GM19025 (cell line): ENCODE results near the gene CEACAM1.
"Not testable (repeated sequence)": the region's sequence is repeated elsewhere in the genome, so short reads cannot be mapped to it uniquely, and the experiment has no call there.

Source experiments
- ATAC-seq: cut with Tn5 transposase; IDR thresholded peaks from one replicate; pipeline ENCODE4 v1.9.1; 2021; ENCODE audit warnings: mild to moderate bottlenecking, low read depth, moderate library complexity; ENCODE audit not compliant: unreplicated experiment

Gene CEACAM1

DNA sequence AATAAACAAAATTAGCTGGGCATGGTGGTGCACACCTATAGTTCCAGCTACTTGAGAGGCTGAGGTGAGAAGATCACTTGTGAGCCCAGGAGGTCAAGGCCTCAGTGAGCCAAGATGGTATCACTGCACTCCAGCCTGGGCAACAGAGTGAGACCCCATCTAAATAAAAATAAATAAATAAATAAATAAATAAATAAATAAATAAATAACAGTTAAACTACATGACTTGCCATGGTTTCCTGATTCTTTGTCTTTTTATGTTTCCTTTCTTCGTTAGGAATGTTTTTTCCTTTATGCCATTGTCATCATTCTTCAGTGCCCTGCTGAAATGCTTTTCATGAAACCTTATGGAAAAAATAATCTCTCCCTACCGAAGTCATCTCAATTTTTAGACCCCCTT, 50.3 kb downstream of the CEACAM1 start:
- no peak for ATAC-seq

DNA sequence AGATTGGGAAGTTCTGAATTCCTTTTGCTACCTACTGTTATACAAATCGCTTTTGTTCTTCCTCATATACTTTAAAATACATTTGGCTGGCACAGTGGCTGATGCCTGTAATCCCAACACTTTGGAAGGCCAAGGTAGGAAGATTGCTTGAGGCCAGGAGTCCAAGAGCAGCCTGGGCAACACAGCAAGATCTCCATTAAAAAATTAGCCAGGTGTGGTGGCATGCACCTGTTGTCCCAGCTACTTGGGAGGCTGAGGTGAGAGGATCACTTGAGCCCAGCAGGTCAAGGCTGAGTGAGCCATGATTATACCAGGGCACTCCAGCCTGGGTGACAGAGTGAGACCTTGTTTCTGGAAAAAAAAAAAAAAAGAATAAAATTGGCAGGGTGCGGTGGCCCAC, 51.2 kb downstream of the CEACAM1 start:
- no peak for ATAC-seq

DNA sequence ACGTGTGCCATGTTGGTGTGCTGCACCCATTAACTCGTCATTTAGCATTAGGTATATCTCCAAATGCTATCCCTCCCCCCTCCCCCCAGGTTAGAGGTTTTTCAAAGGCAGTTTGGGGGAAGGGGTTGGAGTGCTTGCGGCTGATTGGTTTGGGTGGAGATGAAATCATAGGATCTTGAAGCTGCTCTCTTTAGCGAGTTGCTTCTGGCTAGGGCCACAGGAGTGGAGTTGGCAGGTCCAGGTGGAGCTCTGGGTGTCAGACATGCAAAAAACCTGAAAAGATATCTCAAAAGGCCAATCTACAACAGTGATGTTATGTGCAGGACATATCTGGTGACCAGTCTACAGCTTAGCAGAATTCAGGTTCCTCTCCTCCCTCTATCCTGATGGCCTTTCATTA, 52.9 kb downstream of the CEACAM1 start:
- ATAC-seq: no peak

DNA sequence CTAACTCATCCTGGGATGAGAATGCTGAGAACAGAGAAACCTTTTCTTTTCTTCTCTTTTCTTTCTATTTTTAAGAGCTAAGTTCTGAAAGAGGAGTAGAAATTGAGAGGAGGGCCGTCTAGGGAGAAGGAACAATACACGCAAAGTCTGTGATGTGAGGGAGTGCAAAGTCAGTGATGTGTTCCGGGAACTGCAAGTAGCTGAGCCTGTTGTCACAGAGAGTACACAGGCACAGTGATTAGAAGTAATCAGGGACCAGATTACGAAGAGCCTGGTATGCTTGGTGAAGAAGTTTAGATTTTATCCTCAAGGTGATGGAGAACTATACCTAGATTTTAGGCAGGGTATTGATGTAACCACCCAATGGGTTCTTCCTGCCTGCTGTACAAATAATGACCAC, 53.5 kb downstream of the CEACAM1 start:
- no peak for ATAC-seq

DNA sequence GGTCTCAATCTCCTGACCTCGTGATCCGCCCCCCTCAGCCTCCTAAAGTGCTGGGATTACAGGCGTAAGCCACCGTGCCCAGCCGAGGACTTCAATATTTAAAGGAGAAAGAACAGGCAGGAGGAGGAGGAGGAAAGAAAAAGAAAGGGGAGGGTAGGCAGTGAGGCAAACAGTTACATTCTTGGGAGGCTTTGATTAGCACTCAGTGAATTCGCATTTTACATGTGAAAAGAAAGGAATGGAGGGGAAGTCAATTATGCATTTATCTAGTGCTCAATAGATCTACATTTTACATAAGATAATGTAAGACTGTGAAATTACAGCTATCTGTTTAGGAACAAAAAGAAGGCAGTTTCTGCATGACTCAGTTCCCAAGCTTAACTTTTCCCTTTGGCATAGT, 54.6 kb downstream of the CEACAM1 start:
- ATAC-seq: no peak

DNA sequence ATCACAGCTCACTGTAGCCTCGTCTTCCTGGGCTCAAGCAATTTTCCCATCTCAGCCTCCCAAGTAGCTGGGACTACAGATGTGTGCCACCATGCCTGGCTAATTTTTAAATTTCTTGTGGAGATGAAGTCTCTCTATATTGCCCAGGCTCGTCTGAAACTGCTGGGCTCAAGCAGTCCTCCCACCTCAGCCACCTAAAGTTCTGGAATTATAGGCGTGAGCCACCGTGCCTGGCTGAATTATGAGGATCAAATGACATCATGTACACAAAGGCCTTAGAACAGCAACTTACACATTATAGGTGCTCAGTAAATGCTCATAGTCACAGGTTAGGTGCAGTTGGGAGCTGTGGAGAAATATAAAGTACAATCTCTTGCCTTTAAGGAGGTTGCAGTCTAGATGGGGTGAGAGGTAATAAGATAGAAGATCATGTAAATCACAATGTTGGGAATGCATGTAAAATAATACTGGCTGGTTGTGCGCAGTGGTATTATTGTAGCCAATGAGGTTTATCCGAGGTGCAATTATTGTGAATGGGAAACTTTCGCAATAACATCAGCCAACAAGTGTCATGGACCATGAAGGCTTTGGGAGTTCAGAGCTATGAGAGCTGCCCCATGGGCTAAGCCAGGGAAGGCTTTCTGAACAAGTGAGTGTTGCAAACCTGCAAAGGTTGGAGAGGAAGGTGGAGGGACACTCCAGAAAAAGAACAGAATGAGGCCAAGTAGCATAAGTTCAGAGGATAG, 55.7 kb downstream of the CEACAM1 start:
- no peak for ATAC-seq

DNA sequence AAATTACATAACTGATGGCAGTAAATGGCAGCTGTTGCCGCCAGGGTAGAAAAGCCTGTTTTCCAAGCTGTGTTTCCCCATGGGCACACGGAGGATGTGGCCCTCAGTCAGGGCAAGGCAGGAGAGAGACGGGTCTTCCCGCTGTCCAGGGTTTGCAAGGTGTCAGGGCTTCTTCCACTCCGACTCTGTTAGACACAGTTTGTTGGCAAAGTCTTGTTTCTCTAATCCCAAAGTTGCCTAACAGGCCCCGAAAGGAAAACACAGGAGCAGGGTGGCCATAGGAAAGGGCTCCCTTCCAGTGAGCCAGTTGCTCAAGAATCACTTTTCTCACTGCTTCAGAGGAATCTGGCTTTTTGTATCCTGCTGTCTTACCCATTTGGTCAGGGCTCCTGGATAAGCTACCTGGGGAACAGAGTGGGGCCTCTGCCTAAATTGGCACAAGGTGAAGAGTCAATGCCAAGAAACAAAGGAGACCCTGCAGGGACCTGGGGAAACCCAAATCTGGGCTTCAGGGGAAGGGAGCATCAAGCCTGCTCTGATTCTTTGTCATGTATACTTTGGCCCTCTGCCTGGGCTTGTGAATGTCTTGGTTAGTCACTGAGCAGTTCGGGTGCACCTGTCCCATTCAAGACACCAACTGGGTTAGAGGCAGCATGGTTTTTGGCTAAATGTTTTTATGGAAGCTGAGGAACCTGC, 56.6 kb downstream of the CEACAM1 start:
- no peak for ATAC-seq

DNA sequence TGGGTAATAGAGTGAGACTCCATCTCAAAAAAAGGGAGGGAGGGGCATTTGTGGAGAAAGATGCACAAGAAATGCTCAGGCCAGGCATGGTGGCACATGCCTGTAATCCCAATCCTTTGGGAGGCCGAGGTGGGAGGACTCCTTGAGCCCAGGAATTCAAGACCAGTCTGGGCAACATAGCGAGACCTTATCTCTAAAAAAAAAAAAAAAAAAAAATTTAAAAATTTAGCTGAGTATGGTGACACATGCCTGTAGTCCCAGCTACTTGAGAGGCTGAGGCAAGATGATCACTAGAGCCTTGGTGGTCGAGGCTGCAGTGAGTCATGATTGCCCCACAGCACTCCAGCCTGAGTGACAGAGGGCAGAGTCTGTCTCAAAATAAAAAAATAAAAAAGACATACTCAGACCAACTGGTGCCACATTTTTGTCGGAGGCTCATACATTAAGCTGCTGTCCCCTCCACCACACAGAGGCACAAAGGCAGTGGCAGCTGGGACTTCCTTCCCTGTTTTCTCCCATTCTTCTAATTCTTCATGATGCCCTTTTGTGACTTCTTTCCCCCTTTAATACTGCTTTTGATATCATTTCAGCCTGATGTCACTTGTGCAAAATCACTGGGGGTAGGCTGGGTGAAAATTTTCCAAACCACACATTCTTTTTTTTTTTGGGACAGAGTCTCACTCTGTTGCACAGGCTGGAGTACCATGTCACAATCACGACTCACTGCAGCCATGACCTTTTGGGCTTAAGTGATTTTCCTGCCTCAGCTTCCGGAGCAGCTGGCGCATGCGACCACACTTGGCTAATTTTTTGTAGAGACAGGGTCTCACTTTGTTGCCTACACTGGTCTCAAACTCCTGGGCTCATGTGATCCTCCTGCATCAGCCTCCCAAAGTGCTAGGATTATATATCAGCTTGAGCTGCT, 58.7 kb downstream of the CEACAM1 start:
- no peak for ATAC-seq

DNA sequence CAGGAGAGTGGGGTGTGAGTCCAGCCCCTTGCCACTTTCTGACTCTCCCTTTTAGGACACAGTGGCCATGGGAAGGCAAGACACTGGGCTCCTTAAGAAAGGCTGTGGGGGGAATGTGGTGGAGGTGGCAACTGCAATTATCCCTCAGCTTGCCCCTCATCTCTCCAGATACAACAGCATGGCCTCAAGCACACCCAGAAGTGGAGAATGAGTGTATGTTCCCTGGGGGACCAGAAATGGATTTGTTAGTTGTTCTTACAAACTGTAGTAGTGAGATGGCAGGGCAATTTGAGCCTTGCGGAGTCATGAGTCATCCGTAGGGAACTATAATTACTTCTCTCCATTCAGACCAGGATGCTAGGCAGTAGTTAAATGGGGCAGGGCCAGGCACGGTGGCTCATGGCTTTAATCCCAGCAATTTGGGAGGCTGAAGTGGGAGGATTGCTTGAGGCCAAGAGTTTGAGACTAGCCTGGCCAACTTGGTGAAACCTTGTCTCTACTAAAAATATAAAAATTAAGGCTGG, 59.9 kb downstream of the CEACAM1 start:
- no peak for ATAC-seq

DNA sequence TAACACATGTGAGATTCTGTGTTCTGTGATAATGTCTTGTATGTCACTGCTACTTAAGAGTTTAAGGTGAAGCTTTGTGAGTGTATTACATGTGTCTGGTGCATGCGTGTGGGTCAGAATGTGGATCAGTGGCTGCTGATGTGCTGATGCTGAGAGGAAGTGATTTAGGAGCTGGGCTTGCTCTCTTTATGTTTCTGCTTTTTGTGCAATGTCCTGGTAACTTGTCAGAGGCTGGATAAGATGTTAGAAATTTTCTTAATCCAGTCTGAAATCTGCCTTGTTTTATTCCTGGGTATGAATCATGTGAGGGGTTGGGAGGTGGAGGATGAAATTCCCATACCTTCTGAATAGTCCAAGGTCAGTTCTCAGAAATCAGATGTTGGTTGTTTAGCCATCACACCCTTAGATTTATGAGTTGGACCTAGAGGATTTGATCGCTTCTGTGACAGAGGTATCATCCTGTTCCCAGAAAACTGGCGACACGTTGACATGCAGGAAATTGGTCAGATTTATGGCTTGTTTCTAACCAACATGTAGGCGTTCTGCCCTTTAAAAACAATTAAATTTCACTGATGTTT, 61.0 kb downstream of the CEACAM1 start:
- no peak for ATAC-seq

DNA sequence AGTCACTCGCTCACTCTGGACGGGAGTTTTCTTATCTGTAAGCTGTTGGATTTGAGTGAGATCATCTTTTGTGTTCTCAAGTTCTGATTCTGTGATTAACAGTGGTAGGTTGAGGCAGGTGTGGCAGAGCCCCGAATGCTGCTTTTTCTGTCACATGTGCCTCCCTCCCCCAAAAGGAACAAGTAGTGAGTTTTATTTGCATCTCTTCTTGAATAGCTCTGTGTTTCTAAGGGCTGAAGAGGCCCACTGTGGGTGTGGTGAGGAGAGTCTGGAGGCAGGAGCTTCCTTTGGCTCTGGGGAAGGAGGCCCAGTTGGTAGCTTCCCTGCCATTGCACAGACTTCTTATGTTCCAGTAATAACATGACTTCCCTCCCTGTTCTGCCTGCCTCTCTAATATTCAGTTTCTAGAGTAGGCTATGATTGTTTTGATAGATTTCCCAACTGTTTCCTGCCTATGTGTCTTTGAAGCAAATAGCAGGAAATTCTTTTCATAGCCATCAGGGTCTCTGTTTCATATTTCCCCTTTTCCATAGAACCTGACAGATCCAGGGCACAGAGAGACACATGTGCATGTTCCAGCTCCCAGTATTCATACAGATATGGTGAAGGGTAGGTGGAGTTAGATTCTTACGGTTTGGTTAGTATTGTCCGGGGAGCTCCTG, 61.6 kb downstream of the CEACAM1 start:
- ATAC-seq: no peak

DNA sequence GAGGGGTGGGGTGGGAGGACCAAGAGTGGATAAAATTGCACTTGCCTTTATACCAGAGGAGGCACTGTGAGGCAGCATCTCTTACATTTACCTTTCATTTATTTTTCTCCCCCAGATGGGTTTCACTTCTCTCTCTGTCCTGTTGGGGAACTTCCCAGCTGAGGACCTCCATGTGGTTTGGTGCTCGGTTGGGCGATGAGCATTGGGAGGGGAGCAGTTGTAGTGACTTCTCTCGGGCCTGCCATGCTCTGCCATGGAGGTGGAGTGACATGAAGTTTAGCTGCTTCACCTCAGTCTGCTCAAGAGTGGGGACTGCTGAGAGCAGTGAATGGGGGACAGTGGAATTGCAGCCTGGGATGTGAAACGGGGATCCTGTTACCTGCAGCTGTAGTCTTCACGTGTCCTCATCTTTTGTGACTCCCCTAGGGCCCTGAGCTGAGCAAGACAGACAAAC, 62.4 kb downstream of the CEACAM1 start:
- peak; percentile 86 for ATAC-seq

DNA sequence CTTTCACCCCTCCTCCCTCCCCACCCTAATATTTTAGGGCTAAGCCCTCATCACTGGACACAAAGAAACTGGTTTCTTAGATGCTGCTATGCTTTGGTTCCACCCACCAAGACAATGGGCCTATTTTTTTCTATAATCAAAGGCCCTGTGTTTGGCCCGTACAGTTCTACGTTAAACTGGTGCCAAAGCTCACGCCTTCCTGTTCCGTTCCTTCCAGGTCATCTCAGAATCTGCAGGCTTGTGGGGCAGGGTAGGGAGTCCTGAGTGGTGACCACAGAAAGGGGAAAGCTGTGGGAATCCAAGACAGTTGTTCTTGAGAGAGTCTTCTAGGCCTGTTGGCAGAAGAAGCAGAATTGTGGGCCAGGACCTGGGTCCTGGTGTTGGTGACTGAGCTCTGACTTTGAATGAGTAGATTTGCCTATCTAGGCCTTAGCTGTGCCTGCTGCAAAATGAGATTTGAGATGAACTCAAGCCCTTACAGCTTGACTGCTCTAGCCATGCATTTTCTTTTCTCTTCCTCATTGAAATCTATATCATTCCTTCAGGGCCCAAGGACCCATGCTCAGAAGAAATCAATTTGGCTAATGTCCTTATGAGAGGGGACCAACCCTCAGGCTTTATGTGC, 66.5 kb downstream of the CEACAM1 start:
- no peak for ATAC-seq

DNA sequence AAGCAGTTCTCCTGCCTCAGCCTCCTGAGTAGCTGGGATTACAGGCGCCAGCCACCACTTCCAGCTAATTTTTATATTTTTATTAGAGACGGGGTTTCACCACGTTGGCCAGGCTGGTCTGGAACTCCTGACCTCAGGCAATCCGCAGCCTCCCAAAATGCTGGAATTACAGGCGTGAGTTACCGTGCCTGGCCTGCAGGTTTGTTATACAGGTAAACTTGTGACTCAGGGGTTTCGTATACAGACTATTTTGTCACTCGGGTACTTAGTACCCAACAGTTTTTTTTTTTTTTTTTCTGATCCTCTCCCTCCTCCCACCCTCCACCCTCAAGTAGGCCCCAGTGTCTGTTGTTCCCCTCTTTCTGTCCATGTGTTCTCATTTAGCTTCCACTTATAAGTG, 67.0 kb downstream of the CEACAM1 start:
- not testable (repeated sequence) for ATAC-seq

DNA sequence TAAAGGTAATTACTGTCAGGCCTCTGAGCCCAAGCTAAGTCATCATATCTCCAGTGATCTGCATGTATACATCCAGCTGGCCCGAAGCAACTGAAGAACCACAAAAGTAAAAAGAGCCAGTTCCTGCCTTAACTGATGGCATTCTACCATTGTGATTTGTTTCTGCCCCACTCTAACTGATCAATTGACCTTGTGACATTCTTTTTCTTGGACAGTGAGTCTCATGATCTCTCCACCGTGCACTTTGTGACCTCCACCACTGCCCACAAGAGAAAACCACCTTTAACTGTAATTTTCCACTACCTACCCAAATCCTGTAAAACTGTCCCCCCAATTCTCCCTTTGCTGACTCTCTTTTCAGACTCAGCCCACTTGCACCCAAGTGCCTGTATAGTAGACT, 68.4 kb downstream of the CEACAM1 start:
- ATAC-seq: no peak
